ENCODE data around the gene FAM120A.

The FAM120A gene

GRCh38 chr9:93595461-93595860, 144.0 kb downstream of the FAM120A start:
- Histone ChIP-seq H2AFZ (ENCODE audit: low read depth) (no peak overlapping the region), H3K4me3 (IDR thresholded peaks at IDR 0.05; ENCODE audit: insufficient read depth, low read depth, low read length) (no peak overlapping the region), H3K27ac (no peak overlapping the region), H3K27me3 (ENCODE audit: insufficient read depth, low read depth) (no peaks in the 10 kb centered on the region), H3K4me1 (ENCODE audit: low read depth, poor library complexity, severe bottlenecking) (peaks cover 2% of the 10 kb centered on the region), H3K4me2 (no peak overlapping the region), H3K79me2 (ENCODE audit: insufficient read depth, low read depth) (no peaks in the 10 kb centered on the region), H4K20me1 (ENCODE audit: insufficient read depth) (no peaks in the 10 kb centered on the region), H3K36me3 (ENCODE audit: insufficient read depth) (no peaks in the 10 kb centered on the region), H3K9ac (no peak overlapping the region)
- TF ChIP-seq CTCF (conservative IDR thresholded peaks at IDR 0.05; ENCODE audit: low read depth, low read length) = no peak

DNA sequence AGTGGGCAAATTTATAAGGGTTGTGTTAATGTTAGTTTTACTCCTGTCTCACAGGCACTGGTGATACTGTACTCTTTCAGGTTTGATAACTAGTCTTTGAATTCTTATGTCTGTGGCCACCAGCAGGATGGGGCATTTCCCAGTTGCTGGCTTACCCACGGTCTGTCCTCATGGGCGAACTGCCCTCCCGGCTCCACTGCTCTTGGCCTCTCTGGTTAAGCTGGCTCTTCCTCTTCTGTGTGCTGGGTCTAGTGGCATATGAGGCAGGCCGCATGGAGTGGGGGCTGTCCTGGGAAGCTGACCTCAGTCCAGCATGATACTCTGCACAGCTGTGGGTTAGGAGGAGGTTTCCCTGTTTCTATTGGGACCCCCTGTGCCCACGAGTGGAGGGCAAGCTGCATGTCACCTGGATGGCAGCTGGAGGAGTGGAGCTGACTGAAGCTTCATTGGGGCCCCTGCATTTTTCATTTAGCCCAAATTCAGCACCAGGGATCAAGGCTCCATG, 144.4 kb downstream of the FAM120A start:
- H3K27me3 ChIP-seq (ENCODE audit: insufficient read depth, low read depth) = no peaks in the 10 kb centered on the region
- no peak for TF ChIP-seq CTCF (conservative IDR thresholded peaks at IDR 0.05; ENCODE audit: low read depth, low read length)
- H4K20me1 ChIP-seq (ENCODE audit: insufficient read depth) = no peaks in the 10 kb centered on the region
- H3K4me1 ChIP-seq (ENCODE audit: low read depth, poor library complexity, severe bottlenecking) = peaks cover 2% of the 10 kb centered on the region
- no peak overlapping the region for H3K9ac ChIP-seq
- H2AFZ ChIP-seq (ENCODE audit: low read depth) = no peak overlapping the region
- no peak overlapping the region for H3K4me2 ChIP-seq
- no peak overlapping the region for H3K27ac ChIP-seq
- H3K79me2 ChIP-seq (ENCODE audit: insufficient read depth, low read depth) = no peaks in the 10 kb centered on the region
- H3K4me3 ChIP-seq (IDR thresholded peaks at IDR 0.05; ENCODE audit: insufficient read depth, low read depth, low read length) = no peak overlapping the region
- no peaks in the 10 kb centered on the region for H3K36me3 ChIP-seq (ENCODE audit: insufficient read depth)

DNA sequence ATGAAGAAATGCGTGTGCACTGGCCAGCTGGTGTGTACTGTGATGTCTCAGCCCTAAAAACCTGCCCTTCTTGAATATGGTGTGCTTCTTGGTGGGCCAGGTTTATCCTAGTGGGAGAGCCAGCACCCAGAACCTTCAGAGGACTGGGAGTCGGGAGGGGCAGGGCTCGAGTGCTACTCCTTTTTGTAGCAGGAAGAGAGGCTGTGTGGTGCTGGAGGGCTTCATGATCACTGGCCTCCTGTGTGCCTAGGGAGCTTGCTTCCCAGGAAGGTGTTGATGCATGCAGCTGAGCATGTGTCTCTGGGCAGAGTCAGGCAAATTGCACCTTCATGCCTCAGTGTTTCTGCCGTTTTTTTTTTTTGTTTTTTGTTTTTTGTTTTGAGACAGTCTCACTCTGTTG, 144.9 kb downstream of the FAM120A start:
- Histone ChIP-seq H3K4me2 (no peak overlapping the region), H3K79me2 (ENCODE audit: insufficient read depth, low read depth) (no peaks in the 10 kb centered on the region), H3K4me1 (ENCODE audit: low read depth, poor library complexity, severe bottlenecking) (peaks cover 2% of the 10 kb centered on the region), H3K27me3 (ENCODE audit: insufficient read depth, low read depth) (no peaks in the 10 kb centered on the region), H2AFZ (ENCODE audit: low read depth) (no peak overlapping the region), H4K20me1 (ENCODE audit: insufficient read depth) (no peaks in the 10 kb centered on the region), H3K36me3 (ENCODE audit: insufficient read depth) (no peaks in the 10 kb centered on the region), H3K9ac (no peak overlapping the region), H3K27ac (no peak overlapping the region), H3K4me3 (IDR thresholded peaks at IDR 0.05; ENCODE audit: insufficient read depth, low read depth, low read length) (no peak overlapping the region)
- no peak for TF ChIP-seq CTCF (conservative IDR thresholded peaks at IDR 0.05; ENCODE audit: low read depth, low read length)

DNA sequence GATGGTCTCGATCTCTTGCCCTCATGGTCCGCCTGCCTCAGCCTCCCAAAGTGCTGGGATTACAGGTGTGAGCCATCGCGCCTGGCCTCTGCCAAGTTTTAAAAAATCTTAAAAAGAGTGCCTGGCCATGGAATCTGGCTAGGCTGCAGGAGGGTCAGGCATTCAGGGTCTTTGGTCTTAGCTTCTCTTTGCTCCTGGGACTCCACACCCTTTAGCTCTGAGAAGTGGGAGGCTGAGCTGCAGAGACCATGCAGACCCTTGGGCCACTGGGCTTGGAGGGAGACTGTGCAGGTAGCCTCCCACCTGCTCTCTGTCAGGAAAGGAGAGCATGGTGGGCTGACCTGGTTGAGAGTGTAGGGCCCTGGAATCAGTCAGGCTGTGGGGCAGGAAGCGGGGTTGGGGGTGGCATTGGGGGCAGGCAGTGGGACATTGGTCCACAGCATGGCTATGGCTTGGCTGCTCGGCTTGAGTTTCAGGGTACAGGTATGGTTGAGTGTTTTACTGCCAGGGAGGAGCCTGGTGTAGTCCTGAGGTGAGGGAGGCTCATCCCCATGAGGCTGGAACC, 145.7 kb downstream of the FAM120A start:
- no peak overlapping the region for H3K9ac ChIP-seq
- H2AFZ ChIP-seq (ENCODE audit: low read depth) = no peak overlapping the region
- no peak overlapping the region for H3K4me2 ChIP-seq
- no peak overlapping the region for H3K4me3 ChIP-seq (IDR thresholded peaks at IDR 0.05; ENCODE audit: insufficient read depth, low read depth, low read length)
- no peak for TF ChIP-seq CTCF (conservative IDR thresholded peaks at IDR 0.05; ENCODE audit: low read depth, low read length)
- no peaks in the 10 kb centered on the region for H3K79me2 ChIP-seq (ENCODE audit: insufficient read depth, low read depth)
- no peak overlapping the region for H3K27ac ChIP-seq
- peaks cover 2% of the 10 kb centered on the region for H3K4me1 ChIP-seq (ENCODE audit: low read depth, poor library complexity, severe bottlenecking)
- H3K27me3 ChIP-seq (ENCODE audit: insufficient read depth, low read depth) = no peaks in the 10 kb centered on the region
- no peaks in the 10 kb centered on the region for H3K36me3 ChIP-seq (ENCODE audit: insufficient read depth)
- no peaks in the 10 kb centered on the region for H4K20me1 ChIP-seq (ENCODE audit: insufficient read depth)

Measured in KMS-11 (cell line).